Mesenteric fat pad (tissue), 1 donor: ENCODE results near the gene IPCEF1. TPM values are rescaled to one million over a fixed set of nuclear protein-coding genes. Genes with fewer than 3 reads are reported as not detected.
"Not testable (repeated sequence)": the region's sequence is repeated elsewhere in the genome, so short reads cannot be mapped to it uniquely, and the experiment has no call there.

ENCODE experiments used
- DNase-seq: peaks from one replicate; pipeline ENCODE4 v3.0.0-alpha.2; 2020; ENCODE audit warnings: low spot score
- total RNA-seq: library from RNA; stranded (reverse); fragmentation: NEBNext Ultra II Directional; extraction: Animal tissue kit (Norgen Biotek cat#: 25700); gene quantifications from one replicate; pipeline ENCODE4 v1.2.1, GENCODE V29; 2021
- donor health status: DM: yes; HTN: yes; CAD: no.

IPCEF1 gene
- total RNA-seq, 1 donor from 2014 or later = 1.5 TPM

DNA sequence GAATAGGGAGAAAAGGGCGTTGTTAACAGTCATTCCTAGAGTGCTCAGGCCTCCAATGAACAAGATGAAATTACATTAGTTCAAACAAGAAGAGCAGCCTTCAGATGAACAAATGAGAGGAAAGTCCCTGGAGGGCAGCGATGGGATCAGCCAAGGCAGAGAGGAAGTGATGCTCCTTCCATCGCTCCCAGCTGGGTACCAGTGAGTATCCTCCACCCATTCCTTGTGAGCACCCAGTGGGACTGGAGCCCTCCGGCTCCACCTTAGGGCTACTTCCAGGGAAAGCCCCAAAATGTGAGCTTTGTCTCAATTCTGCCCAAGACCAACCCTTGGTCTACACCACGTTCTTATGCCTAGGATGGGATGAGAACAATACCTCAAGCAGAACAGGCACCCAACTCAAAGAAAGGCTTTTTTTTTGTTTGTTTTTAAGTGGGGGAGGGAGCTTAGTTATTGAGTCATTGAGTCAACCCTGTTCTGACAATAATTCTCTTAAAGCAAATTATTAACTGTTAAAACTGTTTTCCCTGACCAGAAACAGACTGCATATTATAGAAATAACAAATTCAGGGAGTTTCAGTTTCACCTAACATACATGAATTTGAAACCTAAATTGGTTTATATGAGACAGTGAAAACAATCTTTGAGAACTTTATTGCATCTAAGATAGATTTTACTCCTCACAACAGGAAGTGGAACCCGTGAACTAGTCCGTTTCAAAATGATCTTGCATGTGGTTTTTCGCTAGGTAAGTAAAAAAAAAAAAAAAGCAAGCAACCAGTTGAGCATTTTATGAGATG, 106.9 kb downstream of the IPCEF1 start:
- no peak for DNase-seq

DNA sequence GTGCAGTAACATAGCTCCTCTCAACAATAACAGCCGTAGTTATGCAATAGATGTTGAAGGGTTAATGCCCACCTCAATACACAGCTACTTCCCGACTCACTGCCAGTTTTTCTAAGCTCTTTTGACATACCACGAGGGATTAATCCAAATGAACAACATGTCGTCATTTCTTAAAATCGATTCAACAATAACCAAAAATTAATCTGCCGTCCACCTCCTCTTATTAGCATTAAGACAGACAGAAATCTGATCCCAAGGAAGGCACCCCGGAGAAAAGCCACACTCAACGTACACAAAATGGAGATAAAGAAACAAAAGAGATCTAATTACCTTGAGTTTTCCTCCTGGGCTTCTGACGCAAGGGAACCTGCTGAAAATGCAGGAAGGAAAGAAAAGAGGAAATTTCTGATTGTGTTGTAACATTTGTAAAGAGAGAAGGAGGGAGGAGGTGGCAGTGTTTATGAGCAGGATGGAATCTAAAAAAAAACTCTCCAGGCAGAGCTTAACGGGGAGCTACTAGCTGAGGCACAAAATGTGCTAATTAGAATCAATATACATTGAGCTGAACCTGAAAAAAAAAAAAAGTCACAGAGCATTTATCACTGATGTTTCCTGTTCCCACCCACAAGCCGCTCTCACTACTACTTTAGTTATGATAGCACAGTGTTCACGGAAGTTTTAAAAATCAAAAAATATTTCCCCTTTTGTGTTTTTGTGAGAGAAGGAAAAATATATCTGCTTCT, 109.3 kb downstream of the IPCEF1 start:
- DNase-seq = no peak

DNA sequence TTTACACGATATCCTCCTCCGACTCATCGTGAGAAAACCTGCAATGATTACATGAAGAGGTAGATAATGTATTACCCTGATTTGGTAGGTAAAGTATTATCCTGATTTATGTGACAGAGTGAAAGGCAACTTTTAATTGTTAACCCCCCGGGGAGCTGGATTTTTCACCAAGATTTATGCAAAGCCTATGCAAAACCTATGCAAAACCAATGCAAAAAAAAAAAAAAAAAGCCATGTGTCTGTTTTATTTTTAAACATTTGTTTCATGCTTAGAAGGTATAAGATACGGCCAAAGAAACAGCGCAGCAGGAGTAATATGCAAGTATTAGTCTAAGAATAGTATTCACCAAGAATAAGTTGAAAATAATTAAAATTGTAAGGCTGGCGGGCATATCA, 109.9 kb downstream of the IPCEF1 start:
- no peak for DNase-seq

DNA sequence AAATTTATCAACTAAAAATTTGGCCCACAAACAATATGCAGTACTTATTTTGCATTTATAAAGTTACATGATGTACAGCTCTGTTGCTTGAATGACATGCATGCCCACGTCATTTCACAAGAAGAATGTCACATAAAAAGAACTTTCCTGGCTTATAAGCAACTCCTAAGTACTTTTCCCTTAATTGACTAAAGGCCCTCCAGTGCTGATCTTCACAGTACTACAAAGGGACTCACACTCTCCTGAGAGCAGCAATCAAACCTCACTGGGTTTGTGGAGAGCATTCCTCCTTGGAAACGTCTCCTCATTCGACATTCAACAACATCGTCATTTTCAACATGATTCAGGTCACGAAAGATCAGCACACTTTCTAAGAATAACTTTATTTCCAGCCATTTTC, 111.1 kb downstream of the IPCEF1 start:
- no peak for DNase-seq

GRCh38 chr6:154243793-154244750, 112.5 kb downstream of the IPCEF1 start:
- DNase-seq = no peak

- no peak for DNase-seq
Measured at GRCh38 chr6:154242617-154243357, 113.8 kb downstream of the IPCEF1 start.

- DNase-seq = no peak
Measured at GRCh38 chr6:154241581-154241980, 115.0 kb downstream of the IPCEF1 start.

DNA sequence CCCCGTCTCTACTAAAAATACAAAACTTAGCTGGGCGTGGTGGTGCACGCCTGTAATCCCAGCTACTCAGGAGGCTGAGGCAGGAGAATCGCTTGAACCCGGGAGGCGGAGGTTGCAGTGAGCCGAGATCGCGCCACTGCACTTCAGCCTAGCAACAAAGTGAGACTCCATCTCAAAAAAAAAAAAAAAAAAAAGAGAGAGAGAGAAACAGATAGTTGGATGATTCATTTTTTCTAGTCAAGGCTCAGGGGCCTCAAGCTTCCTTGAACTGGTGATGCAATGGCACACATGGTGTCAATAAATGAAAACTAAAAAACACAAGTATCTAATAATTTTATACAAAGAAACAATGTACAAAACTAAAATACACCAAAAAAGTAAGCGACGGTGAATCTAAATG, 115.5 kb downstream of the IPCEF1 start:
- DNase-seq = not testable (repeated sequence)

GRCh38 chr6:154239392-154239791, 117.2 kb downstream of the IPCEF1 start:
- DNase-seq = no peak

DNA sequence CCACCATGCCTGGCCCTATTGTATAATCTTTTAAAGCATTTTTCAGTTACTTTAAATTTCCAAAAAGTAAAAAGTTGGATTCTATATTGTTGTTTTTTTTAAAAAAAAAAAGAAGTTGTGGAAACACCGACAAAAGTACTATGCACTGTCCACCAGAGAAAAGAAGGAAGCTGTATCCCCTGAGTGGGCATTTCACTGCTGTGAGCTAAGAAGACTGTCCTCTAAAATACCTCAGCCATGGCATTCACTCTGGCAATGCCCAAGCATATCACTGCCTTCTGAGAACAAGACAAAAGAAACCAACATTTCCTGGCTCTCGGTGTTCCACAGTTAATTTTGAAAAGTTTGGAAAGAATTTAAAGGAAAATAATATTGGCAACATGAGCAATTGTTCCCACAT, 117.8 kb downstream of the IPCEF1 start:
- DNase-seq = no peak

DNA sequence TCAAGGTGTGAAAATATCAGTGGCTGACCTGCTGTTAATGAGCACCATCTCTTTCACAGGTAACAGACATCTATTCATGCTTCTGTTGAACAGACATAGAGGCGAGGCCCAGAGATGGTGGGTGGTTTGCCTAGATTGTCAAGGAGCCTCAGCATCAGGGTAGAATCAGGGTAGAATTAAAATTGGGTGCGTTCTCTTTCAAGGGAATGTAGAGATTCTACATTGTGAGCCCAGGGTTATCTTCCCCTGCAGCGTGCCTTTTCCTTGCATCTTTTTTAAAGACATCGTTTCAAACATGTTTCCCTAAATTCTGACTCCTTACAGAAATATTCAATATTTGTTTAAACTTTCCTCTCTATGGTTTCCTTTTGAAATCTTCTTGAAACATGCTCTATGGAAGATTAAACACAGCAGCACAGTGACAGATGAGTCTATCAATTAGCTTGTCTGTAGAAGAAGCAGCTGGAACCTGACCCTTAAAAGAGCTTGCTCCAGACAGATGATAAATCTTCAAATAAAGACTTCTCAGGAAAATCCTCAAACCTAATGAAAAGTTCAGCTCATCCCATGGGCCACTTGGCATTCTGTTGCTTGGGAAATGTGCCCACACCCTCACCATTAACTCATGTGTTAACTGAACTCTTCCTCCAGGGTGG, 119.8 kb downstream of the IPCEF1 start:
- DNase-seq = no peak

DNA sequence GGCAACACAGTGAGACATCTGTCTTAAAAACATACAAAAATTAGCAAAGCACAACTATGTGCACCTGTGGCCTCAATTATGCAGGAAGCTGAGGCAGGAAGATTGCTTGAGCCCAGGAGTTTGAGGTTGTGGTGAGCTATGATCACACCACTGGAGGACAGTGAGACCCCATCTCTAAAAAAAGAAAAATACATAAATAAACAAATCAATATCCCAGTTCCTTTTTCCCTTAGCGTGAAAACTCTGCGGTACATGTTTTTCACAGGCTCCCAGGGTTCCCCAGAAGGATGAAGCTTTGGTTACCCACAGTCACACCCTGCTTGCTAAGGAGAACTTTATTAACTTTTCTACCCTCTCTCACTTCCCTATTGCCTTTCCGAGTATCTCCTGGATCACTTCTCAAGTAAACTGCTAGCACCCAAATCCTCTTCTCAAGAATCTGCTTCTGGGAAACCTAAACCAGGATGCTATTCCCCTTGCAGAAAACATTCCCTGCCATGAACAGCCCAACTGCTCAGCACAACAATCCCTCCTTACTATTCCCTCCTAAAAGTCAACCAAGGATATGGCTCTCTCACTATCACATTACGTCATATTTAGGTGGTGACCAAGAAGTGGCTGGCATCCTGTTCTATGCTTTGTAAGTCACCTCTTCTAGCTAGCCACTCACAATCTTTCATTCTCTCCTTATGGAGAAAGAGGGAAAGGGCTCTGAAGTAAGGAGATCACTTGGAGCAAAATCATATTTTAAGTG, 122.4 kb downstream of the IPCEF1 start:
- no peak for DNase-seq

GRCh38 chr6:154233383-154233782, 123.2 kb downstream of the IPCEF1 start:
- no peak for DNase-seq

DNA sequence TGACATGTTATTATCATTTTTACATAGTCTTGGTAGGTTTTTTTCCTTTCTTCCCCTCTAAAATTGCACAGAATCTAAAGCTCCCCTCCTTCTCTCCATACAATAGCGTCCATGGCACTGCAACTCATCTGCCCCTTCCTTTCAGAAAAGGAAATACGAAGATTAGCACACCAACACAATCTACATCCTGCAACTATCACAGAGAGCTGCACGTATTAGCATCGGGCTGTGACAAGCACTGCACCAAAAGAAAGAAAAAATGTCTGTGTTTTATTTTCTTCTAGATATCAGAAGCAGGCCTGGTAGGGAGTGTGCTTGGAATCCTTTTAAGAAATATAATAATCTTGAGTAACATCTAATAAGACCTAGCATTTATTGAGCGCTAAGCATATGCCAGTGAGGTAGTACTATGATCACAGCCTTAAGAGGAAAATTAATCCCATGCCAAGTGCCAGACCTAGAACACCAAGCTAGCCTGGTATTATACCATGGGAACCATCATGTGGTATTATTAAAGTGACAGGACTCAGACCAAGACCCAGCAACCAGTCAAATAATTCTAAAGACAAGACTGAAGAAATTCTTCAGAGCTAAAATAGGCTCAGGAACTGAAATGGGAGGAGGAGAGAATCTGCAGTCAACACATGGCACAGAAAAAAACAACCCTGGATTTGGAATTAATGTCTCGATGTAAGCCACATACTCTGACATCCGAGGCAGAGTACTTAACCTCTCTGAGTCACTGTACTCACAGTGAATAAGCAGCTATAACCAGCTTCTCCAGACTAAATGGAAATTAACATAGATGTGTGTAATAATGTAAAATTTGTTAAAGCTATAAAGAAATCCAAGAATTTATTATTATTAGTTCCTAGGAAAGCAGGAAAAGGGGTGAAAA, 124.3 kb downstream of the IPCEF1 start:
- DNase-seq = no peak

GRCh38 chr6:154230910-154231595, 125.5 kb downstream of the IPCEF1 start:
- no peak for DNase-seq

- DNase-seq = no peak
Measured at GRCh38 chr6:154230393-154230792, 126.2 kb downstream of the IPCEF1 start.

DNA sequence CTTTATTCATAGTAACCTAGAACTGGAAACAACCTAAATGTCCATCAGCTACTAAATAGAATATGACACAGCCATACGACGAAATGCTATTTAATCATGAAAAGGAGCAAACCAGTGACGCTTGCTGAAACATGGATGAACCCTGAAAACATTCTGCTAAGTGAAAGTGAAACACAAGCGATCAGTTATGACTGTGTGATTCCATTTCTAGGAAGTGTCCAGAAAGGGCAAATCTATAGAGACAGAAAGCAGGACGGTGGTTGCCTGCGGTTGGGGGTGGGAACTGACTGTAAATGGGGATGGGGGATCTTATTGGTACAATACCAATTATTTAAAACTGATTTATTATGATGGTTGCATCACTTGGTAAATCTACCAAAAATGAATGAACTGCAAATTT, 126.8 kb downstream of the IPCEF1 start:
- no peak for DNase-seq

GRCh38 chr6:154228521-154228905, 128.1 kb downstream of the IPCEF1 start:
- DNase-seq = no peak
